Measurements from ENCODE around the gene ALG2. TPM values are rescaled to one million over a fixed set of nuclear protein-coding genes. Genes with fewer than 3 reads are reported as not detected.

ALG2 gene
- total RNA-seq, 1 experiment from 2014 or later = 42.0 TPM

GRCh38 chr9:99193466-99193821, 28.3 kb downstream of the ALG2 start:
- H3K27me3 ChIP-seq (replicated peaks) = no peaks in the 10 kb centered on the region
- H3K9me3 ChIP-seq (replicated peaks) = no peaks in the 10 kb centered on the region
- H3K4me3 ChIP-seq = no peak overlapping the region
- no peak overlapping the region for H3K27ac ChIP-seq
- peaks cover 4% of the 10 kb centered on the region; the same call in 1 of the 2 replicates for H3K4me1 ChIP-seq (replicated peaks)
- no peak for DNase-seq (ENCODE audit: low read depth in 1 of 2, low spot score in 2 of 2)
- no peaks in the 10 kb centered on the region for H3K36me3 ChIP-seq

- Histone ChIP-seq H3K27me3 (replicated peaks) (peaks cover 3% of the 10 kb centered on the region; the same call in 1 of the 2 replicates), H3K27ac (no peak overlapping the region), H3K4me1 (replicated peaks) (peaks cover 3% of the 10 kb centered on the region; the same call in 1 of the 2 replicates), H3K36me3 (no peaks in the 10 kb centered on the region), H3K4me3 (no peak overlapping the region), H3K9me3 (replicated peaks) (no peaks in the 10 kb centered on the region)
- no peak for DNase-seq (ENCODE audit: low read depth in 1 of 2, low spot score in 2 of 2)
These were observed 28.8 kb downstream of the ALG2 start for GRCh38 chr9:99192786-99193465.

GRCh38 chr9:99190597-99191283, 31.0 kb downstream of the ALG2 start:
- peaks cover 5% of the 10 kb centered on the region; the same call in 1 of the 2 replicates for H3K27me3 ChIP-seq (replicated peaks)
- H3K4me1 ChIP-seq (replicated peaks) = no peaks in the 10 kb centered on the region
- no peak overlapping the region for H3K4me3 ChIP-seq
- H3K27ac ChIP-seq = no peak overlapping the region
- no peak for DNase-seq (ENCODE audit: low read depth in 1 of 2, low spot score in 2 of 2)
- no peaks in the 10 kb centered on the region for H3K36me3 ChIP-seq
- H3K9me3 ChIP-seq (replicated peaks) = no peaks in the 10 kb centered on the region

- DNase-seq (ENCODE audit: low read depth in 1 of 2, low spot score in 2 of 2) = no peak
- peaks cover under 1% of the 10 kb centered on the region; the same call in 1 of the 2 replicates for H3K4me1 ChIP-seq (replicated peaks)
- H3K27me3 ChIP-seq (replicated peaks) = peaks cover 5% of the 10 kb centered on the region; the same call in 1 of the 2 replicates
- no peak overlapping the region for H3K4me3 ChIP-seq
- no peak overlapping the region for H3K27ac ChIP-seq
- no peaks in the 10 kb centered on the region for H3K36me3 ChIP-seq
- H3K9me3 ChIP-seq (replicated peaks) = no peaks in the 10 kb centered on the region
These were observed 31.7 kb downstream of the ALG2 start for GRCh38 chr9:99189887-99190596.

- no peak overlapping the region for H3K27ac ChIP-seq
- no peak for DNase-seq (ENCODE audit: low read depth in 1 of 2, low spot score in 2 of 2)
- H3K36me3 ChIP-seq = no peaks in the 10 kb centered on the region
- H3K4me3 ChIP-seq = no peak overlapping the region
- no peaks in the 10 kb centered on the region for H3K9me3 ChIP-seq (replicated peaks)
- peaks cover 4% of the 10 kb centered on the region for H3K4me1 ChIP-seq (replicated peaks)
- H3K27me3 ChIP-seq (replicated peaks) = peaks cover 5% of the 10 kb centered on the region; the same call in 1 of the 2 replicates
These were observed 32.6 kb downstream of the ALG2 start for GRCh38 chr9:99189186-99189585.

- peaks cover 5% of the 10 kb centered on the region; the same call in 1 of the 2 replicates for H3K27me3 ChIP-seq (replicated peaks)
- H3K9me3 ChIP-seq (replicated peaks) = no peaks in the 10 kb centered on the region
- no peaks in the 10 kb centered on the region for H3K36me3 ChIP-seq
- H3K4me3 ChIP-seq = no peak overlapping the region
- H3K27ac ChIP-seq = no peak overlapping the region
- H3K4me1 ChIP-seq (replicated peaks) = peaks cover 9% of the 10 kb centered on the region
- no peak for DNase-seq (ENCODE audit: low read depth in 1 of 2, low spot score in 2 of 2)
These were observed 34.4 kb downstream of the ALG2 start for GRCh38 chr9:99187311-99187710.

- Histone ChIP-seq H3K27ac (no peak overlapping the region), H3K36me3 (no peaks in the 10 kb centered on the region), H3K27me3 (replicated peaks) (peaks cover 5% of the 10 kb centered on the region; the same call in 1 of the 2 replicates), H3K4me3 (no peak overlapping the region), H3K4me1 (replicated peaks) (peaks cover 21% of the 10 kb centered on the region), H3K9me3 (replicated peaks) (no peaks in the 10 kb centered on the region)
- DNase-seq (ENCODE audit: low read depth in 1 of 2, low spot score in 2 of 2) = no peak
These were observed 35.8 kb downstream of the ALG2 start for GRCh38 chr9:99185934-99186333.

GRCh38 chr9:99185348-99185632, 36.5 kb downstream of the ALG2 start:
- no peak overlapping the region for H3K4me3 ChIP-seq

GRCh38 chr9:99184475-99185347, 37.0 kb downstream of the ALG2 start:
- H3K27ac ChIP-seq = no peak overlapping the region
- no peaks in the 10 kb centered on the region for H3K9me3 ChIP-seq (replicated peaks)
- H3K4me1 ChIP-seq (replicated peaks) = peaks cover 21% of the 10 kb centered on the region
- H3K4me3 ChIP-seq = no peak overlapping the region
- no peaks in the 10 kb centered on the region for H3K36me3 ChIP-seq
- H3K27me3 ChIP-seq (replicated peaks) = peaks cover 5% of the 10 kb centered on the region; the same call in 1 of the 2 replicates
- DNase-seq (ENCODE audit: low read depth in 1 of 2, low spot score in 2 of 2) = peak; percentile 72 to 81

More at GRCh38 chr9:99185348-99185632, 36.5 kb downstream of the ALG2 start:
- no peaks in the 10 kb centered on the region for H3K36me3 ChIP-seq
- H3K27me3 ChIP-seq (replicated peaks) = peaks cover 5% of the 10 kb centered on the region; the same call in 1 of the 2 replicates
- peaks cover 21% of the 10 kb centered on the region for H3K4me1 ChIP-seq (replicated peaks)
- no peak overlapping the region for H3K27ac ChIP-seq
- DNase-seq (ENCODE audit: low read depth in 1 of 2, low spot score in 2 of 2) = no peak
- H3K9me3 ChIP-seq (replicated peaks) = no peaks in the 10 kb centered on the region

- peaks cover 21% of the 10 kb centered on the region for H3K4me1 ChIP-seq (replicated peaks)
- H3K27ac ChIP-seq = no peak overlapping the region
- DNase-seq (ENCODE audit: low read depth in 1 of 2, low spot score in 2 of 2) = no peak
- peaks cover 5% of the 10 kb centered on the region; the same call in 1 of the 2 replicates for H3K27me3 ChIP-seq (replicated peaks)
- H3K4me3 ChIP-seq = no peak overlapping the region
- H3K9me3 ChIP-seq (replicated peaks) = no peaks in the 10 kb centered on the region
- no peaks in the 10 kb centered on the region for H3K36me3 ChIP-seq
These were observed 37.6 kb downstream of the ALG2 start for GRCh38 chr9:99184110-99184474.

- Histone ChIP-seq H3K9me3 (replicated peaks) (no peaks in the 10 kb centered on the region), H3K36me3 (no peaks in the 10 kb centered on the region), H3K4me3 (no peak overlapping the region), H3K27me3 (replicated peaks) (peaks cover 5% of the 10 kb centered on the region; the same call in 1 of the 2 replicates), H3K27ac (no peak overlapping the region), H3K4me1 (replicated peaks) (peaks cover 21% of the 10 kb centered on the region)
- DNase-seq (ENCODE audit: low read depth in 1 of 2, low spot score in 2 of 2) = no peak
These were observed 38.1 kb downstream of the ALG2 start for GRCh38 chr9:99183616-99184015.

- peak in 1 of 2 experiments; percentile 11 for DNase-seq (ENCODE audit: low read depth in 1 of 2, low spot score in 2 of 2)
- peaks cover 21% of the 10 kb centered on the region for H3K4me1 ChIP-seq (replicated peaks)
- H3K4me3 ChIP-seq = no peak overlapping the region
- no peaks in the 10 kb centered on the region for H3K27me3 ChIP-seq (replicated peaks)
- H3K36me3 ChIP-seq = no peaks in the 10 kb centered on the region
- H3K27ac ChIP-seq = no peak overlapping the region
- H3K9me3 ChIP-seq (replicated peaks) = no peaks in the 10 kb centered on the region
These were observed 39.4 kb downstream of the ALG2 start for GRCh38 chr9:99182356-99182755.

GRCh38 chr9:99181621-99182020, 40.1 kb downstream of the ALG2 start:
- peak; percentile 53 to 65 for DNase-seq (ENCODE audit: low read depth in 1 of 2, low spot score in 2 of 2)
- Histone ChIP-seq H3K27ac (peak overlapping the region; percentile 53), H3K4me3 (no peak overlapping the region), H3K36me3 (no peaks in the 10 kb centered on the region), H3K9me3 (replicated peaks) (no peaks in the 10 kb centered on the region), H3K4me1 (replicated peaks) (peaks cover 21% of the 10 kb centered on the region), H3K27me3 (replicated peaks) (no peaks in the 10 kb centered on the region)

Data from SJSA1 (cell line).